Kidney tubule cell (primary cell): Measurements from ENCODE around the gene MAN1C1.
"Not testable (repeated sequence)": the region's sequence is repeated elsewhere in the genome, so short reads cannot be mapped to it uniquely, and the experiment has no call there.

Experiments
- DNase-seq: peaks from one replicate; pipeline ENCODE4 v3.0.0-alpha.2; 2018; ENCODE audit warnings: low spot score

The MAN1C1 gene

GRCh38 chr1:25636141-25636540 lies 19.6 kb downstream of the MAN1C1 start:
- DNase-seq: not testable (repeated sequence)

DNA sequence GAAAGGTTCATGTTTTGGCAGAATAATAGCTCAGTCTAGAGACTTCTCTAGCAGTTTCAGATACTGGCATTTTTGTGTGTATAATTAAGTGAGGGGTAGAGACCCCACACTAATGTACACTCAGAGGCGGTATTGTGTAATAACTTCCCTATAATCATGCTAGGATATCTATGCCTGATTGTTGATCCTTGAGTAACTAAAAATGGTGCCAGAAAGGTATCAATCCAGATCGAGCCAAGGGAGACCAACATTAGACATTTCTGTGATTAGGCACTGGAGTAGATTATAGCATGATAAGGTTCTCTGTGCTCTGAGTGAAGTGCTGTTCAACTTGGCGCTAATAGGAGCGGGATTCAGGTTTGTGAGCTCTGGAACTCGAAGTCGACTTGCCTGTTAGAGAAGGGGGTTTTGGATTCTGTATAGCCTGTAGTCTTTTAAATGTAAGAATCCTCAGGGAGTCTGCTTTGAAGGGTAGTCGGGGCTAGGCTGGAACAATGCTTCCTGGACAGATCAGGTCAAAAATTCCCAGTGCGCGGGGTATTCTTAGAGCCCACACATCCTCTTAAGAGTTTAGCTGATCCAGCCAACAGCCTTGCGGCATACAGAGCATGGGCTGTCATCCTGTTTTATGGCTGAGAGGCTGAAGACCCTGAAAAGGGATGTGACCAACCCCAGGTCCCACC lies 24.2 kb downstream of the MAN1C1 start:
- no peak for DNase-seq

DNA sequence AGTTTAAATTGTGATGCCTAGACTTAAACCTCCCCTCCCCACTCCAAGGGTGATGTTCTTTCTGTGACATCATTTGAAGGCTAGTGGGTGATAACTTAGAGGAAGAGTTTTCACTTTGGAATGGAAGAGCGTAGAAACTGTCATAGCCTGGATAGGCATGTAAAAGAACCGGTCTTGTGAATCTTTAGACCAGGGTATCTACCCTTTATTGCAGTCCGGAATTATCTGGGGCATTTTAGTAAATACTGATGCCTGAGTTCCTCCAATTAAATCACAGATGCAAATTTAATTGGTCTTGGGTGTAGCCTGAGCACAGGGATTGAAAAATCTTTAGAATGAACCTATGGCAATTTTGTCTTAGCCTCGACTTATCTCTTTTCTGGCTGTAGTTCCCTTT lies 24.7 kb downstream of the MAN1C1 start:
- DNase-seq: no peak

DNA sequence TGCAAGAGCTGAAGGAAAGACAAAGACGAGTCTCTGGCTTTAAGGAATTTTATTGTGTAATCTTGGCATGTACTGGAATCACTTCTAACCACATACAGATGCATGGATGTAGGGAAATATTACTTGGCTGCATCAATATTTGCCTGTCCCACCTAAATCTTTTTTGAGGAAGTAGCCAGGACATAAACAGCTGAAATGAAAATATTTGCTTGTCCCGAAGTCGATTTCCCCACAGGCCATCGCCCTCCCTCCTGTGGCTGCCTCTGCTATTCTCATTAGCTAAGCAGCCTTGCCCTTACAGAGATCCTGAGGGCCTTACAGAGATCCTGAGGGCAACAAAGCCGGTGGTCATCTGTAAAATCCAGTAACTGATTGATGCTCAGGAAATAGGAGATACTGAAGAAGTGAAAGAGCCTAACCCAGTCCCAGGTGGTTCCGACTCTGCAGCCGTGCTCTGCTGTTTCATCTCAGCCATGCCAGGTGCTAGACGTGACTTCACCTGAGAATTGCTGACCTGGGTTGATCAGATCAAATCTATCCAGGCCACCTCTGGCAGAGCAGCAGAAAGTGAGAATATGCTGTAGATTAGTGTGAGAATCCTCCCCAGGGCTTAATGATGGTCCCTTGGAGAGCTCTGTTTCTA lies 25.5 kb downstream of the MAN1C1 start:
- no peak for DNase-seq

GRCh38 chr1:25642574-25643108 lies 26.1 kb downstream of the MAN1C1 start:
- DNase-seq: no peak

DNA sequence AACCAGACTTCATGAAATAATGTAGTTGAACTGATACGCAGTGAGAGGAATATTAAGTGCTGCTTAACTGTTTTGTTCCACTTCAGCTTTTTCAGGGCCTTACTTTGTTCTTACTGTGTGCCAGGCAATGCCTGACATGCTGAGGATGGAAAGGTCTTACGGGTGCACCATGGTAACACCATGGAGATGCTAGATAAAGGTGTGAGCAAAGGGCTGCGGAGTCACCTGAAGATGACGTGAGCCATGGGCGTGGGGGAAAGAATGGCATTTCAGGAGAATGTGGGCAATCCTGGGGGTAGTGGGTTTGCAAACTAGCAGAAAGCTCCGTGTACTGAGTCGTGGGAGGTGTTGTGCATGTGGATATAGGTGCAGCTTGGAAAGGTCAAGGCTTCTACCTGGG lies 27.3 kb downstream of the MAN1C1 start:
- DNase-seq: no peak

DNA sequence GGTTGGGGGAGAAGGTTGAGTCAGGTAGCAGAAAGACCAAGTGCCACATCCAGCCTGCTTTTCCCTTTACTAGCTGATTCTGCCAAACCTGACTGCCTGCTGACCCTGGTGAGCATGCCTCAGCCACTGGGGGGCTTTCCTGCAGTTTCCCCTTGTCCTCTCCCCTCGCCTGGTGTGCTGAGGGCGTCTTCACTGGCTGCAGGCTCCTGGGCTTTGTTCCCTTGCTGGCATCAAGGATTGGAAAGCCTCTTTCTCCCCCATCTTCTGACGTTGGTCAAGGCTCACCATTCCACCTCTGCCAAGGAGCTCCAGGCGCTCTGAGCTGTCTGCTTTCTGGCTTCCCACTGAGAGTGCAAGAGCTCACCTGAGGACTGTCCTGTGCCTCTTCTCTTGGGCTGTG lies 28.4 kb downstream of the MAN1C1 start:
- DNase-seq: no peak

DNA sequence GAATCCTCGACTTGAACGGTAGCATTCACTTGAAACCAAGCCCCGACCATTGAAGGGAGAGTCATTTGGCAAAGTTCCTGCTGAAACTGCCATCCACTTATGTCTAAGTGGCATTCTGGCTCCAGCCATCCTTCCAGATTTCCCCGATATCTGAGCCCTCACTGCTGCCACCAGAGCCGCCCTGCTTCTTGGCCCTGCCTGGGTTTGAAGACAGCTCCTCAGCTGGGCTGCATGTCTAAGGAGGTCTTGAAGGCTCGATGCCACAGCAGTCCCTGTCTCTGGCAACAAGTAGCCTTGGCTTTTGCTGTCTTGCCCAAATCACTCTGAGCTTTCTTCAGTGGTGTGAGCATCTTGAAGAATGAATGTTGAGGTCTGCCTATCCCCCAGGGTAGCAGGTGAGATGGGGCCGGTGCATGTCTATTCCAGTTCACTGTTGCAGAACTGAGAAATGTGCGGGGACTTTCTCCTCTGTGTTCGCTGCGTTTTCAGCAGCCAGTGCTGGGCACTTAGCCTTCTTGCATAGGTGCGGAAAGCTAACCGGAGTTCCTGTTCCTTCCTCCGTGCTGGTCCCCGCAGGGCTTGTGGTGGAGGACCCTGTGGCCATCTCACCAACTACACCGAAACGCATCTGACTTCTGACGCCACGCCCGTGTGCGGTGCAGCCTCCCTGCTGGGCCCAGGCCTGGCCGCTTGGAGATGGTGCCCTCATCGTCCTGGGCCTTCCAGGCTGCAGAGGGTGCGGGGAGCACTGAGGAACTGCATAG lies 29.2 kb downstream of the MAN1C1 start:
- DNase-seq: no peak

- DNase-seq: no peak
Measured at GRCh38 chr1:25647106-25647505, 30.5 kb downstream of the MAN1C1 start.

GRCh38 chr1:25647863-25648262 lies 31.3 kb downstream of the MAN1C1 start:
- DNase-seq: no peak

GRCh38 chr1:25648681-25649440 lies 32.3 kb downstream of the MAN1C1 start:
- DNase-seq: peak; percentile 32

DNA sequence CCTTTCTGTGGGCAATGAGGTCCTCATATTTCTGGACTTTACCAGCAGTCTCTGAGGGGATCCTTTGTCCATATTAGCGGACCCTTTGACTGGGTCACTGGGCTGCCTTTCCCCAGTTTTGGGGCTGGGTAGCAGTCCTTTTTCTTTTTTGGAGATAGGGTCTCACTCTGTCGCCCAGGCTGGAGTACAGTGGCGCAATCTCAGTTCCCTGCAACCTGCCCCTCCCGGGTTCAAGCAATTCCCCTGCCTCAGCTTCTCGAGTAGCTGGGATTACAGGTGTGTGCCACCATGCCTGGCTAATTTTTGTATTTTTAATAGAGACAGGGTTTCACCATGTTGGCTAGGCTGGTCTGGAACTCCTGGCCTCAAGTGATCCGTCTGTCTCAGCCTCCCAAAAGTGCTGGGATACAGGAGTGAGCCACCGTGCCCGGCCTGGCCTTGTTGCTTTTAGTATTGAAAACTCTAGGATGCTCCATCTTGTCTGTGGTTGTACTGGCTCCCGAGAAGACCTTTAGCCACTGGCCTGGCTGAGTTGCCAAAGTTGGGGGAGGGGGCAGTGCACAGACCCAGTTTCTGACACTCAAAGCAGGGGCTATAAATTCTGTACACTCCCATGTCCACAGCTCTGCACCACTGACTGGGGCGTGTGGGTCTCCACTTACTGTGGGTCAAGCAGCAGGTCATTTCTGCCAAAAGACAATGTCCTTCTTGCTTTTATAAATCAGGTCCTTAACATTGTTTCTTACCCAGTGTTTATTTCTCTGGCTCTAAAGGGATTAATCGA lies 33.1 kb downstream of the MAN1C1 start:
- no peak for DNase-seq

DNA sequence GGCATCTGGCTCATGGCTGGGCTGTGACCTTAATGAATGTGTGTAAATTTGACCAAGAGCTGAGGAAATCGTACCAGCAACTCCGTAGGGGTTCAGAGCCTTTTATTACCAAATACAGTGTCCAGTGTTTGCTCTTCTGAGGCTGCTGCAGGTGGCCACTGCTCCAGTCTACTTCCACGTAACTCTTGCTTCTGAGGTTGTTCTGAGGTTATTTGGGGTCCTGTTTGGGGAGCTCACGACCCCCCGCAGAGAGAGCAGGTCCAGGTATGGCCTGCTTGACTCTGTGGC lies 33.6 kb downstream of the MAN1C1 start:
- DNase-seq: no peak

GRCh38 chr1:25651036-25651640 lies 34.5 kb downstream of the MAN1C1 start:
- DNase-seq: no peak

GRCh38 chr1:25651824-25652741 lies 35.5 kb downstream of the MAN1C1 start:
- no peak for DNase-seq

- no peak for DNase-seq
Measured at GRCh38 chr1:25653558-25653957, 37.0 kb downstream of the MAN1C1 start.

DNA sequence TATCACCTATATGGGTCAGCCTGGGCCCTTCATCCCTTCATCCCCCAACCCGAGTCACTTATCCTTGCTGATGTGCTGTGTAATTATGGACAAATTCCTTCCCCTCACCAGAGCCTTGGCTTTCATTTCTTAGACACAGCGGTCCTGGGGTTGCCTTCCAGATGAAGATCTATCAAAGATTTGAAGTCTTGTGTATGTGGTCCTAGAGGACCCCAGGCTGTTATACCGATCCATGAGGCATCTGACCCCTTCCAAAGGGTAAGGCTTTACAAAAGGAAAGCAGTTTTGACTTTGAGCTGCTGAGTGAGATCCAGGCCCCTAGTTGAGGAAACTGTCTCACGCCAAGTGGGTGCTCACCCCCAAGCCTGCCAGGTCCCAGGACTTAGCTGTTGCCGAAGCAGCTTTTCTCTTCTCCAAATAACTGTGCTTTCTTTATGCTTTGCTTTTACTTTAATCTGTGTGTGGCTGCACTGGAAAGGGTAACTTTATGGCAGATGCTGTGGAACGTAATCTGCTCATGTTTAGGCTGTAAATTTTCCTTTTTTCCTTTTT lies 37.6 kb downstream of the MAN1C1 start:
- DNase-seq: no peak

GRCh38 chr1:25657121-25657882 lies 40.7 kb downstream of the MAN1C1 start:
- no peak for DNase-seq
